HG03342 (cell line): ENCODE data around the gene ZSCAN23.

Source experiments
- ATAC-seq: cut with Tn5 transposase; IDR thresholded peaks from one replicate; pipeline ENCODE4 v1.9.1; 2021; ENCODE audit warnings: mild to moderate bottlenecking, moderate library complexity; ENCODE audit not compliant: unreplicated experiment

ZSCAN23 gene

GRCh38 chr6:28383235-28384142, 59.8 kb downstream of the ZSCAN23 start:
- ATAC-seq = peak; percentile 96
